ENCODE data around the gene RASD2.

The RASD2 gene

GRCh38 chr22:35593071-35593890 is 52.6 kb downstream of the RASD2 start:
- Histone ChIP-seq H2BK120ac (ENCODE audit: low read depth, low read length) (no peak overlapping the region), H3K4ac (ENCODE audit: low read depth in 1 of 2, low read length in 2 of 2) (no peak overlapping the region), H2BK5ac (ENCODE audit: low read depth, low read length, poor library complexity, severe bottlenecking) (no peak overlapping the region), H3K79me1 (replicated peaks; ENCODE audit: low read length, poor library complexity, severe bottlenecking) (no peaks in the 10 kb centered on the region), H2BK15ac (ENCODE audit: low read depth, poor library complexity, severe bottlenecking) (no peak overlapping the region), H3K27ac (ENCODE audit: low read length, poor library complexity, severe bottlenecking) (no peak overlapping the region), H3K18ac (ENCODE audit: low read depth in 1 of 2, low read length in 2 of 2) (no peak overlapping the region), H2AK5ac (ENCODE audit: low read length, severe bottlenecking) (no peak overlapping the region), H4K8ac (ENCODE audit: low read length) (no peak overlapping the region), H3K27me3 (ENCODE audit: control insufficient read depth in 1 of 2, insufficient read depth in 1 of 2, low read length in 2 of 2) (peaks cover 0 to 3% of the 10 kb centered on the region in 2 experiments), H3K4me3 (ENCODE audit: insufficient read depth in 1 of 2, low read depth in 1 of 2, low read length in 2 of 2) (no peak overlapping the region), H3K9ac (ENCODE audit: low read length) (no peak overlapping the region), H4K91ac (ENCODE audit: low read length) (no peak overlapping the region), H3K4me2 (ENCODE audit: low read length, poor library complexity, severe bottlenecking) (no peak overlapping the region), H3K14ac (ENCODE audit: low read length in 2 of 2) (no peak overlapping the region), H2BK12ac (ENCODE audit: low read length in 2 of 2) (no peak overlapping the region), H3K9me3 (ENCODE audit: control insufficient read depth, low read length) (no peaks in the 10 kb centered on the region), H2AFZ (ENCODE audit: low read depth, low read length) (no peak overlapping the region), H3K23ac (ENCODE audit: low read length in 2 of 2) (no peak overlapping the region), H3K36me3 (ENCODE audit: control insufficient read depth in 1 of 2, insufficient read depth in 2 of 2, low read depth in 1 of 2, low read length in 2 of 2) (no peaks in the 10 kb centered on the region), H3K4me1 (ENCODE audit: control insufficient read depth, insufficient read depth, low read depth, low read length) (peaks cover 10% of the 10 kb centered on the region)
- WGBS = 61% methylated on average over 3 of the region's 3 CpGs
- no peak for DNase-seq

- H3K4me3 ChIP-seq (ENCODE audit: insufficient read depth in 1 of 2, low read depth in 1 of 2, low read length in 2 of 2) = no peak overlapping the region
- H3K79me1 ChIP-seq (replicated peaks; ENCODE audit: low read length, poor library complexity, severe bottlenecking) = no peaks in the 10 kb centered on the region
- H3K9ac ChIP-seq (ENCODE audit: low read length) = no peak overlapping the region
- 87% methylated on average over 12 of the region's 14 CpGs for whole genome bisulfite sequencing
- peaks cover 10% of the 10 kb centered on the region for H3K4me1 ChIP-seq (ENCODE audit: control insufficient read depth, insufficient read depth, low read depth, low read length)
- H3K14ac ChIP-seq (ENCODE audit: low read length in 2 of 2) = peak overlapping the region in 1 of 2 experiments; percentile 8
- H3K4me2 ChIP-seq (ENCODE audit: low read length, poor library complexity, severe bottlenecking) = no peak overlapping the region
- no peak overlapping the region for H2BK15ac ChIP-seq (ENCODE audit: low read depth, poor library complexity, severe bottlenecking)
- H2AFZ ChIP-seq (ENCODE audit: low read depth, low read length) = no peak overlapping the region
- peak overlapping the region in 1 of 2 experiments; percentile 19 for H3K4ac ChIP-seq (ENCODE audit: low read depth in 1 of 2, low read length in 2 of 2)
- H3K18ac ChIP-seq (ENCODE audit: low read depth in 1 of 2, low read length in 2 of 2) = no peak overlapping the region
- H3K9me3 ChIP-seq (ENCODE audit: control insufficient read depth, low read length) = no peaks in the 10 kb centered on the region
- no peak overlapping the region for H3K27ac ChIP-seq (ENCODE audit: low read length, poor library complexity, severe bottlenecking)
- no peak overlapping the region for H2AK5ac ChIP-seq (ENCODE audit: low read length, severe bottlenecking)
- no peak overlapping the region for H2BK5ac ChIP-seq (ENCODE audit: low read depth, low read length, poor library complexity, severe bottlenecking)
- DNase-seq = no peak
- H4K8ac ChIP-seq (ENCODE audit: low read length) = no peak overlapping the region
- no peak overlapping the region for H2BK120ac ChIP-seq (ENCODE audit: low read depth, low read length)
- peak overlapping the region; percentile 28 for H4K91ac ChIP-seq (ENCODE audit: low read length)
- H3K27me3 ChIP-seq (ENCODE audit: control insufficient read depth in 1 of 2, insufficient read depth in 1 of 2, low read length in 2 of 2) = peaks cover 0 to 3% of the 10 kb centered on the region in 2 experiments
- H2BK12ac ChIP-seq (ENCODE audit: low read length in 2 of 2) = no peak overlapping the region
- H3K36me3 ChIP-seq (ENCODE audit: control insufficient read depth in 1 of 2, insufficient read depth in 2 of 2, low read depth in 1 of 2, low read length in 2 of 2) = no peaks in the 10 kb centered on the region
- H3K23ac ChIP-seq (ENCODE audit: low read length in 2 of 2) = no peak overlapping the region
Observed at GRCh38 chr22:35593891-35594470, 53.4 kb downstream of the RASD2 start.

DNA sequence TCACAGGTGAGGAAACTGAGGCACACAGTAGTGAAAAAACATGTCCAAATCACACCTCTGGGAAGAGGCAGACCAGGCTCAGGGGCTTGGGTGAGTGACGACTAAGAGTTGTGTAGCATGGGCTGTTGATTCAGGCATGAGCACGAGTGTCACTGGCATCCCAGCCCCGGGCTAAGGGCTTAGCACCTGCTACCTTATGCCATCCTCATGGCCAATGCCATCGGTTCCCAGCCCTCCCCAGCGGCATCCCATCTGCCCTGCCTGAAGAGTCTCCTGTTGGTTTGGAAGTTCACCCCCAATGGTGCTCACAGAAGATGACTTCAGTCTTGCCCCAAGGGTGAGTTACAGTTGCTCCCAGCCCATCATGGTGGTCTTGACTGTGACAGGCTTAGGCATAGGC is 54.1 kb downstream of the RASD2 start:
- H4K8ac ChIP-seq (ENCODE audit: low read length) = no peak overlapping the region
- 98% methylated on average over 5 of the region's 5 CpGs for WGBS

DNA sequence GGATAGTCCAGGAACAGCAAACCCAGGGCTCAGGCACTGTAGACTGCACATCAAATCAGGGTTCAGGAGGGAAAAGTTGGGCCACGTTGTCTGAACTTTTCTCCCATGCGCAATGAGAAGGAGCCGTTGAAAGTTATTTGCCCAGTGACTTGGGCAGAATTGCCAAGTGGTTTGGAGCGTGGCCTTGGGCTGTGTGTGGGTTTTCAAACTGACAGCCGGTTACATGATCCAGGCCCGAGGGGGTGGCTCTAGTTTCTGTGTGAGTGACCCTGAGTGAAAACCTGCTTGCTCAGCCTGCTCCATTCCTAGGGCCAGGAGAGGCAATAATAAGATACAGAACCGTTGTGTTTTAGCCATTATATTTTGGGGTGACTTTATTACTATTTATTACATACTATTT is 56.2 kb downstream of the RASD2 start:
- H2AK5ac ChIP-seq (ENCODE audit: low read length, severe bottlenecking) = no peak overlapping the region
- H3K23ac ChIP-seq (ENCODE audit: low read length in 2 of 2) = no peak overlapping the region
- no peak overlapping the region for H3K14ac ChIP-seq (ENCODE audit: low read length in 2 of 2)
- no peaks in the 10 kb centered on the region for H3K36me3 ChIP-seq (ENCODE audit: control insufficient read depth in 1 of 2, insufficient read depth in 2 of 2, low read depth in 1 of 2, low read length in 2 of 2)
- no peak overlapping the region for H2BK12ac ChIP-seq (ENCODE audit: low read length in 2 of 2)
- no peak overlapping the region for H2BK120ac ChIP-seq (ENCODE audit: low read depth, low read length)
- no peak overlapping the region for H4K8ac ChIP-seq (ENCODE audit: low read length)
- WGBS = 73% methylated on average over 6 of the region's 7 CpGs
- no peak overlapping the region for H2BK15ac ChIP-seq (ENCODE audit: low read depth, poor library complexity, severe bottlenecking)
- H2AFZ ChIP-seq (ENCODE audit: low read depth, low read length) = no peak overlapping the region
- H2BK5ac ChIP-seq (ENCODE audit: low read depth, low read length, poor library complexity, severe bottlenecking) = no peak overlapping the region
- H3K18ac ChIP-seq (ENCODE audit: low read depth in 1 of 2, low read length in 2 of 2) = no peak overlapping the region
- no peak overlapping the region for H3K4me3 ChIP-seq (ENCODE audit: insufficient read depth in 1 of 2, low read depth in 1 of 2, low read length in 2 of 2)
- H3K79me1 ChIP-seq (replicated peaks; ENCODE audit: low read length, poor library complexity, severe bottlenecking) = no peaks in the 10 kb centered on the region
- H3K4me2 ChIP-seq (ENCODE audit: low read length, poor library complexity, severe bottlenecking) = no peak overlapping the region
- H3K4me1 ChIP-seq (ENCODE audit: control insufficient read depth, insufficient read depth, low read depth, low read length) = no peaks in the 10 kb centered on the region
- no peak overlapping the region for H4K91ac ChIP-seq (ENCODE audit: low read length)
- no peak for DNase-seq
- H3K27ac ChIP-seq (ENCODE audit: low read length, poor library complexity, severe bottlenecking) = no peak overlapping the region
- no peak overlapping the region for H3K4ac ChIP-seq (ENCODE audit: low read depth in 1 of 2, low read length in 2 of 2)
- H3K9ac ChIP-seq (ENCODE audit: low read length) = no peak overlapping the region
- no peaks in the 10 kb centered on the region for H3K9me3 ChIP-seq (ENCODE audit: control insufficient read depth, low read length)
- H3K27me3 ChIP-seq (ENCODE audit: control insufficient read depth in 1 of 2, insufficient read depth in 1 of 2, low read length in 2 of 2) = peaks cover 0 to 3% of the 10 kb centered on the region in 2 experiments

More for the DNA sequence above, 54.1 kb downstream of the RASD2 start:
- H4K91ac ChIP-seq (ENCODE audit: low read length) = no peak overlapping the region
- no peak for DNase-seq
- H2BK120ac ChIP-seq (ENCODE audit: low read depth, low read length) = no peak overlapping the region
- no peak overlapping the region for H2BK15ac ChIP-seq (ENCODE audit: low read depth, poor library complexity, severe bottlenecking)
- no peak overlapping the region for H3K4me2 ChIP-seq (ENCODE audit: low read length, poor library complexity, severe bottlenecking)
- no peak overlapping the region for H3K14ac ChIP-seq (ENCODE audit: low read length in 2 of 2)
- no peak overlapping the region for H2AK5ac ChIP-seq (ENCODE audit: low read length, severe bottlenecking)
- no peak overlapping the region for H3K9ac ChIP-seq (ENCODE audit: low read length)
- no peaks in the 10 kb centered on the region for H3K9me3 ChIP-seq (ENCODE audit: control insufficient read depth, low read length)
- no peak overlapping the region for H3K4me3 ChIP-seq (ENCODE audit: insufficient read depth in 1 of 2, low read depth in 1 of 2, low read length in 2 of 2)
- peaks cover 0 to 3% of the 10 kb centered on the region in 2 experiments for H3K27me3 ChIP-seq (ENCODE audit: control insufficient read depth in 1 of 2, insufficient read depth in 1 of 2, low read length in 2 of 2)
- H3K23ac ChIP-seq (ENCODE audit: low read length in 2 of 2) = no peak overlapping the region
- peaks cover 5% of the 10 kb centered on the region for H3K4me1 ChIP-seq (ENCODE audit: control insufficient read depth, insufficient read depth, low read depth, low read length)
- H3K79me1 ChIP-seq (replicated peaks; ENCODE audit: low read length, poor library complexity, severe bottlenecking) = no peaks in the 10 kb centered on the region
- no peaks in the 10 kb centered on the region for H3K36me3 ChIP-seq (ENCODE audit: control insufficient read depth in 1 of 2, insufficient read depth in 2 of 2, low read depth in 1 of 2, low read length in 2 of 2)
- H2AFZ ChIP-seq (ENCODE audit: low read depth, low read length) = no peak overlapping the region
- H2BK5ac ChIP-seq (ENCODE audit: low read depth, low read length, poor library complexity, severe bottlenecking) = no peak overlapping the region
- H3K4ac ChIP-seq (ENCODE audit: low read depth in 1 of 2, low read length in 2 of 2) = no peak overlapping the region
- H2BK12ac ChIP-seq (ENCODE audit: low read length in 2 of 2) = no peak overlapping the region
- no peak overlapping the region for H3K18ac ChIP-seq (ENCODE audit: low read depth in 1 of 2, low read length in 2 of 2)
- no peak overlapping the region for H3K27ac ChIP-seq (ENCODE audit: low read length, poor library complexity, severe bottlenecking)
